Umbilical cord (tissue), 2 donors: ENCODE data around the gene GPLD1. TPM values are rescaled to one million over a fixed set of nuclear protein-coding genes. Genes with fewer than 3 reads are reported as not detected.
"Not testable (repeated sequence)": the region's sequence is repeated elsewhere in the genome, so short reads cannot be mapped to it uniquely, and the experiment has no call there.

ENCODE experiments used
- DNase-seq: peaks from one replicate; pipeline ENCODE4 v3.0.0-alpha.2; 2015; ENCODE audit warnings: low spot score
- total RNA-seq: library from RNA; depleted of rRNA; stranded (reverse); fragments of >200 nt; gene quantifications from one replicate; pipeline ENCODE4 v1.2.3, GENCODE V29; 2014; ENCODE audit warnings: low replicate concordance; ENCODE audit not compliant: insufficient read depth

GPLD1 gene, protein sequence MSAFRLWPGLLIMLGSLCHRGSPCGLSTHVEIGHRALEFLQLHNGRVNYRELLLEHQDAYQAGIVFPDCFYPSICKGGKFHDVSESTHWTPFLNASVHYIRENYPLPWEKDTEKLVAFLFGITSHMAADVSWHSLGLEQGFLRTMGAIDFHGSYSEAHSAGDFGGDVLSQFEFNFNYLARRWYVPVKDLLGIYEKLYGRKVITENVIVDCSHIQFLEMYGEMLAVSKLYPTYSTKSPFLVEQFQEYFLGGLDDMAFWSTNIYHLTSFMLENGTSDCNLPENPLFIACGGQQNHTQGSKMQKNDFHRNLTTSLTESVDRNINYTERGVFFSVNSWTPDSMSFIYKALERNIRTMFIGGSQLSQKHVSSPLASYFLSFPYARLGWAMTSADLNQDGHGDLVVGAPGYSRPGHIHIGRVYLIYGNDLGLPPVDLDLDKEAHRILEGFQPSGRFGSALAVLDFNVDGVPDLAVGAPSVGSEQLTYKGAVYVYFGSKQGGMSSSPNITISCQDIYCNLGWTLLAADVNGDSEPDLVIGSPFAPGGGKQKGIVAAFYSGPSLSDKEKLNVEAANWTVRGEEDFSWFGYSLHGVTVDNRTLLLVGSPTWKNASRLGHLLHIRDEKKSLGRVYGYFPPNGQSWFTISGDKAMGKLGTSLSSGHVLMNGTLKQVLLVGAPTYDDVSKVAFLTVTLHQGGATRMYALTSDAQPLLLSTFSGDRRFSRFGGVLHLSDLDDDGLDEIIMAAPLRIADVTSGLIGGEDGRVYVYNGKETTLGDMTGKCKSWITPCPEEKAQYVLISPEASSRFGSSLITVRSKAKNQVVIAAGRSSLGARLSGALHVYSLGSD
- not detected for total RNA-seq

GRCh38 chr6:24489470-24489869 is at the start of gene GPLD1:
Gene GPLD1 (minus strand): TSS chr6:24489578. CDS start chr6:24489511, 67 bp downstream.
- no peak for DNase-seq

GRCh38 chr6:24537771-24538385 is 48.5 kb upstream of the GPLD1 start:
- DNase-seq, result no peak

DNA sequence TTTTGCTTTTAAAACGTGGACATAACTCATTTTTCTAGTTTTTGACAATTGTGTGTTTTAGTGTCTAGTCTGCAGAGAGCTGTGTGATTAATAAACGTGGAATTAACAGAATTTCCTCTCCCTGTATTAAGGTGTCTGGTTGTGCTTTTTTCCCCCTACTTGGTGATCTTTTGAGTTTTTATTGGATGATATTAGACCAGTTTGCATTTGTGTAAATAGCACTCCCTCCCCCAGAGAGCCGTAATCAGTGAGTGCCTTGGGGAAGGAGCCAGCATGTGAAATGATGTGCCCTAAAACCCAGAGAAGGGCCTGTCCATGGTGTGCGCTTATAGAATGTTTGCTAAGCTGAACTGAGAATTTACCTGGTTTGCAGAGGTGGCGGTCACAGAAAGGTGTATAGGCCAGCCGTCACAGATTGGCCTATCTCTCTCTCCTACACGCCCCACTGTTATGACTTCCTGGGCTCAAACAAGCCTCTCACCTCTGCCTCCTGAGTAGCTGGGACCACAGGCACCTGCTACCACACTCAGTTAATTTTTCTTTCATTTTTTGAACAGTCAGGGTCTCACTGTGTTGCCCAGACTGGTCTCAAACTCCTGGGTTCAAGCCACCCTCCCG is 47.8 kb upstream of the GPLD1 start:
- no peak for DNase-seq

- no peak for DNase-seq
Measured at GRCh38 chr6:24536466-24536865, 47.1 kb upstream of the GPLD1 start.

DNA sequence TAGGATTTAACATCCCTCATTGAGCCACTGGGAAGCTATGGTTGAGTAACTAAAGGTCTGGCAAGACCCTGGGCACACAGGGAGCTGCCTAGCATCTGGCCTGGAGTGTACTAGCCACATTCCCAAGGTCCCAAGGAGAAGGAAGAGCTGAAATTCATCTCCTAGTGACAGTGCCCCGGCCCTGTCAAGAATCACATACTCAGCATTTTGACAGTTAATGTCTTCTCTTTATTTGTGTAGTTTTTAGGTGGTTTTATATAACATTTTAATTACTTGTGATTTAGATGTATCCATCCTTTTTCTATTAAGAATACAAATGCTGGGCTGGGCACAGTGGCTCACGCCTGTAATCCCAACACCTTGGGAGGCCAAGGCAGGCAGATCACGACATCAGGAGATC is 45.8 kb upstream of the GPLD1 start:
- DNase-seq, result no peak

DNA sequence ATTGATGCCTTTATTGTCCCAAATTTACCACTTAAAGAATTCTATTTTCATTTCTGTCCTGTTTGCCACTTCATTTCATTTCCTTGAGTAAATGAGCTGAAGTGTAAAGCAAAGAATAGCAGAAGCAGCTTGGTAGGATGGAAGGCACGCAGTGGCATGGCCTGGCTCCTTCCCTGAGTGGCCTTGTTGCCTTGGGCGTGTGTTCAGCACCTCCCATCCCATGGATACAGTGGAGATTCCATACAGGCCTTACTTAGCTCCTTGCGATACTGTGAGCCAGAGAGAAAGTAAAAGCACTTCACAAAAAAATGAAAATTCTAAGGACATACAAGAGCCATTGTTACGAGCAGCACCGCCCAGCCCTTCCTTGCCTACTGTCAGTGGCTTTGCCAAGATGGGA is 45.0 kb upstream of the GPLD1 start:
- DNase-seq, result no peak

- no peak for DNase-seq
Measured at GRCh38 chr6:24529985-24530384, 40.6 kb upstream of the GPLD1 start.

DNA sequence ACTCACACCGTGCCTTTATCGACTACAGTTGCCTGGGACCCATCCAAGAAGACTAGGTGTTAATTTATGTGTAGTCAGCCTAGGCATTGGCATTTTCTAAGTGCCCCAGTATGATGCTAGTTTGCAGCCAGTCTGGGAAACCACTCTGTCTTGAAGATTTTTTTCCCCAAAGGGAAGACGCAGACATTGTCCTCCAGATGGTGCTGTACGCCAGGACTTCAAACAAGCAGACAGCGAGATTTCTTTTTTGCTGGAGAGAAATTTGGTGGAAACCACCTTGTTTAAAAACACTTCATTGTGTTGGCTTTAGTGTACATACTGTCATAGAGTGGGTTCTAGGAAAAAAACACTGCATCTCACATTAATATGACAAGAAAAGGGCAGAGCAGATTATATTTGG is 35.4 kb upstream of the GPLD1 start:
- DNase-seq, result peak; percentile 57

DNA sequence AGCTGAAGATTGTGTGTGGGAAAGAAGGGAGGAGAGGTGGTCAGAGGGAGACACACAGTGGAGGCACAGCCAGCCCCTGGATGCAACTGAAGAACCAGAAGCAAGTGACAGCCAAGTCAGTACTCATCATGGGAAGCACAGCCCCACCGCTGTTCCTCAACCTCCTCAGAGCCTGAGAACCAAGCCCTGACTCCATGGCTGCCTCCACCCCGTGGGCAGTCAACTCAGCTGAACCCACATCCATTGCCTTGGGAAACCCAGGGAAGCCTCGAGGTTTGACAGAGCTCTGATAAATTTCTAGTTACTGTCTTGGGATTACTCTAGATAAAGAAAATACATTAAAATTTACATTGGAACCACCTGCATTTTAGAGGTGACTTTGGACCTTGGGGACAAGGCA is 35.0 kb upstream of the GPLD1 start:
- DNase-seq, result no peak

DNA sequence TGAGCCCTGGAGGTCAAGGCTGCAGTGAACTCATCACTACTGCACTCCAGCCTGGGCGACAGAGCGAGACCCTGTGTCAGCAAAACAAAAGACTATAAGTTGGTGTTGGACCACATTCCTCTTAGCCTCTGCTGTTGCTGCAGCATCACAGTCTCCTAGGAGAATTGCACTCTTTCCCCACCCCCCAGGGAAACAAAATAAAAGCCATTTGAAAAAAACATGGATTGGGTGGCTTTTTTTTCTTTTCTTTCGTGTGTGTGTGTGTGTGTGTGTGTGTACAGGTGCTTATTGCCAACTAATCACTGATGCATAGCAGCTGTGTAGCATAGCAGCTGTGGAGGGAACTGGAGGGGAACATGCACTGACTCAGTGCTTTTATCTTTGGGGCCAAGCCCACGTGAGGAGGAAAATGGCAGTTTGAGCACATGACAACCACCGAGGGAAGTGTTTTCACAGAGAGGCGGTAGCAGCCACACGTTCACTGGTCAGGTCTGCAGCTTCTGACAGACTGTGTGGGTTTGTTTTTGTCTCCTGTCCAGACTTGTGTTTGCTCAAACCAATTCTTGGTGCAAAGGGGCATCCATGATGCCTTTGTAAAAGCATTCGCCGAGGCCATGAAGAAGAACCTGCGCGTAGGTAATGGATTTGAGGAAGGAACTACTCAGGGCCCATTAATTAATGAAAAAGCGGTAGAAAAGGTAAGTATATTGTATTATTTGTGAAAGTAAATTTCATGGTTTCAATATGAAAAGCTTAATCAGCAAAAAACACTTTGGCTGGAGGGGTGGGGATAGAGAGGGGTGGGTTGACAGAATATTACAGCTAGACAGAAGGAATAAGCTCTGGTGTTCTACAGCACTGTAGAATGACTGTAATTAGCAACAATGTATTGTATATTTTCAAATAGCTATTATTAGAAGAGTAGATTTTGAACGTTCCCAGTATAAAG is 33.1 kb upstream of the GPLD1 start:
- DNase-seq, result no peak

DNA sequence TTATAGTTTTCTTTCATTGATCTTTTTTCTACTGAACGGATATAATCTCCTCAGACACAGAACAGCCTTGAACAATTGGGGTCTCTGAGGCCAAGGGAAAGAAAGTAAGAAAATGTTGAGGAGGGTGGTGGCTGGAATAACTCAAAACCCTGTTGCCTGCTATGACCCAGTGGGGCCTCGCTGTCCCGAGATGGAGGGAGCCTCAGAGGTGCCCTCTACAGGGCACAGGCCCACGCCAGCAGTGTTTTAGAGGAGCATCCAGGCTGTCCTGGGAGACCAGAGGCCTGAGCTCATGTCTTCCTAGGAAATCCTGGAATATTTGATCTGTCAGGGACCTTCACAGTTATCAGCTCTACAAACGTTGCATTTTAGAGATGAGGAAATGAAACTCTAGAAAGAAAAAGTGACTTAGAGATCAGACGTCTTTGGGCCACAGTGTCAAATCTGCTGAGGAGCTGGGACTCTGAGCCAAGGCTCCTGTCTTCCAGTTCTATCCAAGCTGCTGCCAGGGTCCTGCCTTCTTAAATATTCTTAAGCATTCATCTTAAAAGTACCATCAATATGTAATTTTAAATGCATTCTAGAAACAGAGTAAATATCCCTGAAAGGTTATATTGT is 31.7 kb upstream of the GPLD1 start:
- peak; percentile 8 for DNase-seq

- DNase-seq, result no peak
Measured at GRCh38 chr6:24517659-24518543, 28.5 kb upstream of the GPLD1 start.

DNA sequence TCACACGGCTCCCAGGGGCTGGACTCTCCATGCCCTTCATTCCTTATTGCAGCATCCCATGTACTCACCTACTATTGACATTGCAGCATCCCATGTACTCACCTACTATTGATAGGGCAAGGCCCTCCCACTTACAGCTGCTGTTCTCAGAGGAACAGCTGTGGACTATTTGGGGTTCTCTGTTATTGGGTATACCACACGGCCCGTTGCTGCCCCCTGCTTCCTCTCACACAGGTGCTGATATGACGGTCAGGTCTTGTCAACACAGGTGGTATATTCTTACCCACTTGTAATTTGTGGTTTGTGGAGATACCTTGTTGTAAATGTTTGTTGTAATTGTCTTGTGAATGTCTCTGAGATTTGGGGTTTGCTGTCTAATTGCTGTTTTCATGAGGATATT is 24.2 kb upstream of the GPLD1 start:
- DNase-seq, result no peak

- not testable (repeated sequence) for DNase-seq
Measured at GRCh38 chr6:24511976-24512375, 22.6 kb upstream of the GPLD1 start.

GRCh38 chr6:24506814-24507520 is 17.6 kb upstream of the GPLD1 start:
- no peak for DNase-seq

DNA sequence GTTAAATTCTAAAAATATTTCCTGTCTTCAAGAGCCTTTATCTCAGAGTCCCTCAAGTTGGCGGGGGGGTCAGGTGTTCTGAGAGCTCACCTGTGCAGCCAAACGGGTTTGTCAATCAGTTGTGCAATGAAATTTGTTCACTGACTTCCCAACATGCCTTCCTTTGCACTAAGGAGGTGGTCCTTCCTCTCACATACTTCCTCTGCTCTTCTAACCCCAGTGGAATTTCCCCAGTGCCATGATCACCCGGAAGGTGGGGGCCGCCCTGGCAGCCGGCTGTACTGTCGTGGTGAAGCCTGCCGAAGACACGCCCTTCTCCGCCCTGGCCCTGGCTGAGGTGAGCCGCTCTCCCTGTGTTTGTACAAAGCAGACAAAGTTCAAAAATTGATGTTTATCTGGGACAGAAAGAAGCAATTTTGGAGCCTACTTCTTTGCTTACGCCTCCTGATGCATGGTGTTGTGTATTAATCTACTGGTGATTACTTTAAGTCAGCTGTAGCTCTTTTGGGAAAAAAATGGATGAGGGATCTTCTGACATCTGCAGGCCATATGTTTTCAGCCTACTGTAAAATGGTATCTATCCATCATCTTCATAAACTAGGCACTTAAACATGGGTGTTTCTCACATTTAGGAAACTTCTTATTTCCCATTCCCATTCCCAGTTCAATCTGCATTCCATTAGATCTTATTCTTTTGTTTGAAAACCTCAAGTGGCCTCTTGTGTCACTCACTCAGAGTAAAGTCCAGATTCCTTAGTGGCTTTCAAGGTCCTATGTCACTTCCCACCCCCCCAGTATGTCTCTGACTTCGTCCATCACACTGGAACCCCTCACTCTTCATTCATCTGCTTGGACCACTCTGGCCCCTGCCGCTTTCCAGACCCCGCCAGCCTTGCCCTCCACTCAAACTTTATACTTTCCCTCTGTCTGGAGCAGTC is 15.5 kb upstream of the GPLD1 start:
- peak; percentile 9 for DNase-seq

DNA sequence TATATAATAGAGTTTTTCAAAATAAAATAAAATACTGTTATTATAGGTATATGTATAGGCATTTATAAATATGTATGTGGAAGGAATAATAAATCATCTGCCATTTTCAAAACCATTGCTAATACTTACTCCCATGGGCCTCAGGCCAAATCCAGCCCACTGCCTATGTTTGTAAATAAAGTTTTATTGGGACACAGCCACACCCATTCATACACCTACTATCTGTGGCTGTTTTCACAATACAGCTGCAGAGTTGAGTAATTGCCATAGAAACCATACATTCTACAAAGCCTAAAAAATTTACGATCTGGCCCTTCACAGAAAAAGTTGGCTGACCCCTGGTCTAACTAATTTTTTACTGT is 14.9 kb upstream of the GPLD1 start:
- no peak for DNase-seq

DNA sequence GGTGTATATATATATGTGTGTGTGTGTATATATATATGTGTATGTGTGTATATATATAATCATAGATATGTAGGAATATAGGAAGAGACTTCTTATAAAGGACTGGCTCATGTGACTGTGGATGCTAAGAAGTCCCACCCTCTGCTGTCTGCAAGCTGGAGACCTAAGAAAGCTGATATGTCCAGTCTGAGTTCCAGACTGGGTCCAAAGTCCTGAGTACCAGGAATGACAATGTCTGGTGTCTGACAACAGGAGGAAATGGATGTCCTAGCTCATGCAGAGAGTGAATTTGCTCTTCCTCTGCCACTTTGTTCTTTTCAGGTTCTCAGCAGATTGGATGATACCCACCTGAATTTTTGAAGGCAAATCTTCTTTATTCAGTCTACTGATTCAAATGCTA is 12.5 kb upstream of the GPLD1 start:
- DNase-seq, result no peak
